HL-60 (cell line): Measurements from ENCODE around the gene BHLHE41.

Experiments used
- CTCF ChIP-seq: IDR thresholded peaks from one replicate; pipeline ENCODE4 v1.5.1; 2011; ENCODE audit warnings: low read length, control low read depth, inconsistent platforms; ENCODE audit not compliant: insufficient read depth
- POLR2AphosphoS5 ChIP-seq: IDR thresholded peaks from 2 replicates; pipeline ENCODE4 v1.6.1; 2012; ENCODE audit warnings: low read depth

GRCh38 chr12:26136688-26137087, 11.9 kb upstream of the BHLHE41 start:
- TF ChIP-seq CTCF (no peak), POLR2AphosphoS5 (no peak)
